SK-N-SH treated with all-trans-retinoic acid at 6 μM for 48 hours (cell line): Measurements from ENCODE around the gene IGSF22.

Experiments
- ARNTL ChIP-seq: fragments of 450-650 bp; formaldehyde crosslinking; IDR thresholded peaks from 2 replicates; pipeline ENCODE4 v1.5.0; 2020; ENCODE audit warnings: low read depth, mild to moderate bottlenecking, moderate library complexity, borderline replicate concordance
- BACH2 ChIP-seq: fragments of 250-450 bp; sonication (Bioruptor Pico); IDR thresholded peaks from 2 replicates; pipeline ENCODE4 v1.9.0; 2021; ENCODE audit warnings: mild to moderate bottlenecking, borderline replicate concordance
- ESRRG ChIP-seq: fragments of 250-450 bp; sonication (Bioruptor Pico); IDR thresholded peaks from 2 replicates; pipeline ENCODE4 v1.6.1; 2021; ENCODE audit warnings: mild to moderate bottlenecking
- GLIS3 ChIP-seq: fragments of 250-450 bp; sonication (Bioruptor Pico); IDR thresholded peaks from 2 replicates; pipeline ENCODE4 v1.5.0; 2020; ENCODE audit warnings: mild to moderate bottlenecking, moderate library complexity
- ISL1 ChIP-seq: fragments of 250-450 bp; sonication (Bioruptor Pico); IDR thresholded peaks from 2 replicates; pipeline ENCODE4 v2.1.2; 2022; ENCODE audit warnings: mild to moderate bottlenecking, moderate library complexity
- RARB ChIP-seq: fragments of 250-450 bp; sonication (Bioruptor Pico); IDR thresholded peaks from 2 replicates; pipeline ENCODE4 v1.8.0; 2021; ENCODE audit warnings: mild to moderate bottlenecking, moderate library complexity
- TOX ChIP-seq: fragments of 250-450 bp; sonication (Bioruptor Pico); IDR thresholded peaks from 2 replicates; pipeline ENCODE4 v1.8.0; 2021; ENCODE audit warnings: mild to moderate bottlenecking, moderate library complexity, borderline replicate concordance
- ZFP3 ChIP-seq: fragments of 250-450 bp; sonication (Bioruptor Pico); IDR thresholded peaks from 2 replicates; pipeline ENCODE4 v1.5.0; 2020; ENCODE audit warnings: mild to moderate bottlenecking, moderate library complexity
- ZFP30 ChIP-seq: fragments of 450-650 bp; formaldehyde crosslinking; IDR thresholded peaks from 2 replicates; pipeline ENCODE4 v1.5.0; 2022; ENCODE audit warnings: mild to moderate bottlenecking, moderate library complexity
- ZNF565 ChIP-seq: fragments of 450-650 bp; formaldehyde crosslinking; conservative IDR thresholded peaks from 2 replicates; pipeline ENCODE4 v1.5.0; 2020; ENCODE audit warnings: low read depth, mild to moderate bottlenecking, moderate library complexity
- TF ChIP-seq, protein P1 (sequence below): fragments of 250-450 bp; sonication (Bioruptor Pico); IDR thresholded peaks from 2 replicates; pipeline ENCODE4 v1.5.1; 2020; ENCODE audit warnings: low read depth, mild to moderate bottlenecking, moderate library complexity
- TF ChIP-seq, protein P2 (sequence below): fragments of 250-450 bp; sonication (Bioruptor Pico); IDR thresholded peaks from 2 replicates; pipeline ENCODE4 v1.8.0; 2020; ENCODE audit warnings: mild to moderate bottlenecking, moderate library complexity, borderline replicate concordance
- TF ChIP-seq, protein P3 (sequence below): fragments of 250-450 bp; sonication (Bioruptor Pico); IDR thresholded peaks from 2 replicates; pipeline ENCODE4 v1.5.1; 2021; ENCODE audit warnings: mild to moderate bottlenecking, moderate library complexity
- TF ChIP-seq, protein P4 (sequence below): fragments of 250-450 bp; sonication (Bioruptor Pico); IDR thresholded peaks from 2 replicates; pipeline ENCODE4 v1.5.0; 2020; ENCODE audit warnings: mild to moderate bottlenecking, moderate library complexity

DNA sequence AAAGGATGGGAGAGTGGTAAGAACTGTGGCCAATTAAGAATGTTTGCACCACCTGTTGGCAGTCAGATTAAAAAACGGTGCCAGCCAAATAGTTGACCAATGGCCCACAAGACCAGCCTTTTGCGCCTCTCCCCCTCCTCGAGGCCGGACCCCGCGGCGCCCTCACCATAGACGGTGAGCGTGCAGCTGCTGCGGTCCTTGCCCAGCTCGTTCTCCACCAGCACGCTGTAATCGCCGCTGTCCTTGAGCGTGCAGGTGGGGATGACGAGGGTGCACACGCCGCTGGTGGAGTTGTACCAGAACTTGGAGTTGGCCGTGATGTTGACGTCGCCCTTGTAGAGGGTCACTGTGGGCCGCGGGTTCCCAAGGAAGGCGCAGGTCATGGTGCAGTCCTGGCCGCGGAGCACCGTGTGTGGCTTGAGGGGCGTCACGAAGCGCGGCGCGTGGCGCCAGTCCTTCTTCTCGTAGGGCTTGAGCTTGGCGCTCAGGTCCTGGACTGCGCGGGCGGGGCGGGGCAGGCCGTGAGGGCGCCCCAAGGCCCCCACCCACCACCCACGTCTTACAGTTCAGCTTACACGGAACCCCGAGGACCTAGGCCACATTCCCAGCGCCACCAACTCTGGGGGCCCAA lies 20.2 kb downstream of the IGSF22 start:
- TF ChIP-seq ARNTL (CRISPR knock-in tag) (no peak), ZFP3 (CRISPR knock-in tag) (no peak), ESRRG (CRISPR knock-in tag) (no peak), ZNF565 (CRISPR knock-in tag) (no peak), ZFP30 (CRISPR knock-in tag) (no peak), GLIS3 (CRISPR knock-in tag) (no peak), ISL1 (CRISPR knock-in tag) (no peak), TOX (no peak), BACH2 (CRISPR knock-in tag) (no peak), RARB (CRISPR knock-in tag) (no peak)
- TF ChIP-seq, protein P1, sequence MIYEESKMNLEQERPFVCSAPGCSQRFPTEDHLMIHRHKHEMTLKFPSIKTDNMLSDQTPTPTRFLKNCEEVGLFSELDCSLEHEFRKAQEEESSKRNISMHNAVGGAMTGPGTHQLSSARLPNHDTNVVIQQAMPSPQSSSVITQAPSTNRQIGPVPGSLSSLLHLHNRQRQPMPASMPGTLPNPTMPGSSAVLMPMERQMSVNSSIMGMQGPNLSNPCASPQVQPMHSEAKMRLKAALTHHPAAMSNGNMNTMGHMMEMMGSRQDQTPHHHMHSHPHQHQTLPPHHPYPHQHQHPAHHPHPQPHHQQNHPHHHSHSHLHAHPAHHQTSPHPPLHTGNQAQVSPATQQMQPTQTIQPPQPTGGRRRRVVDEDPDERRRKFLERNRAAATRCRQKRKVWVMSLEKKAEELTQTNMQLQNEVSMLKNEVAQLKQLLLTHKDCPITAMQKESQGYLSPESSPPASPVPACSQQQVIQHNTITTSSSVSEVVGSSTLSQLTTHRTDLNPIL (CRISPR knock-in tag): no peak
- TF ChIP-seq, protein P2, sequence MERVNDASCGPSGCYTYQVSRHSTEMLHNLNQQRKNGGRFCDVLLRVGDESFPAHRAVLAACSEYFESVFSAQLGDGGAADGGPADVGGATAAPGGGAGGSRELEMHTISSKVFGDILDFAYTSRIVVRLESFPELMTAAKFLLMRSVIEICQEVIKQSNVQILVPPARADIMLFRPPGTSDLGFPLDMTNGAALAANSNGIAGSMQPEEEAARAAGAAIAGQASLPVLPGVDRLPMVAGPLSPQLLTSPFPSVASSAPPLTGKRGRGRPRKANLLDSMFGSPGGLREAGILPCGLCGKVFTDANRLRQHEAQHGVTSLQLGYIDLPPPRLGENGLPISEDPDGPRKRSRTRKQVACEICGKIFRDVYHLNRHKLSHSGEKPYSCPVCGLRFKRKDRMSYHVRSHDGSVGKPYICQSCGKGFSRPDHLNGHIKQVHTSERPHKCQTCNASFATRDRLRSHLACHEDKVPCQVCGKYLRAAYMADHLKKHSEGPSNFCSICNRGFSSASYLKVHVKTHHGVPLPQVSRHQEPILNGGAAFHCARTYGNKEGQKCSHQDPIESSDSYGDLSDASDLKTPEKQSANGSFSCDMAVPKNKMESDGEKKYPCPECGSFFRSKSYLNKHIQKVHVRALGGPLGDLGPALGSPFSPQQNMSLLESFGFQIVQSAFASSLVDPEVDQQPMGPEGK: no peak
- TF ChIP-seq, protein P3, sequence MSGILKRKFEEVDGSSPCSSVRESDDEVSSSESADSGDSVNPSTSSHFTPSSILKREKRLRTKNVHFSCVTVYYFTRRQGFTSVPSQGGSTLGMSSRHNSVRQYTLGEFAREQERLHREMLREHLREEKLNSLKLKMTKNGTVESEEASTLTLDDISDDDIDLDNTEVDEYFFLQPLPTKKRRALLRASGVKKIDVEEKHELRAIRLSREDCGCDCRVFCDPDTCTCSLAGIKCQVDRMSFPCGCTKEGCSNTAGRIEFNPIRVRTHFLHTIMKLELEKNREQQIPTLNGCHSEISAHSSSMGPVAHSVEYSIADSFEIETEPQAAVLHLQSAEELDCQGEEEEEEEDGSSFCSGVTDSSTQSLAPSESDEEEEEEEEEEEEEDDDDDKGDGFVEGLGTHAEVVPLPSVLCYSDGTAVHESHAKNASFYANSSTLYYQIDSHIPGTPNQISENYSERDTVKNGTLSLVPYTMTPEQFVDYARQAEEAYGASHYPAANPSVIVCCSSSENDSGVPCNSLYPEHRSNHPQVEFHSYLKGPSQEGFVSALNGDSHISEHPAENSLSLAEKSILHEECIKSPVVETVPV (CRISPR knock-in tag): no peak
- TF ChIP-seq, protein P4, sequence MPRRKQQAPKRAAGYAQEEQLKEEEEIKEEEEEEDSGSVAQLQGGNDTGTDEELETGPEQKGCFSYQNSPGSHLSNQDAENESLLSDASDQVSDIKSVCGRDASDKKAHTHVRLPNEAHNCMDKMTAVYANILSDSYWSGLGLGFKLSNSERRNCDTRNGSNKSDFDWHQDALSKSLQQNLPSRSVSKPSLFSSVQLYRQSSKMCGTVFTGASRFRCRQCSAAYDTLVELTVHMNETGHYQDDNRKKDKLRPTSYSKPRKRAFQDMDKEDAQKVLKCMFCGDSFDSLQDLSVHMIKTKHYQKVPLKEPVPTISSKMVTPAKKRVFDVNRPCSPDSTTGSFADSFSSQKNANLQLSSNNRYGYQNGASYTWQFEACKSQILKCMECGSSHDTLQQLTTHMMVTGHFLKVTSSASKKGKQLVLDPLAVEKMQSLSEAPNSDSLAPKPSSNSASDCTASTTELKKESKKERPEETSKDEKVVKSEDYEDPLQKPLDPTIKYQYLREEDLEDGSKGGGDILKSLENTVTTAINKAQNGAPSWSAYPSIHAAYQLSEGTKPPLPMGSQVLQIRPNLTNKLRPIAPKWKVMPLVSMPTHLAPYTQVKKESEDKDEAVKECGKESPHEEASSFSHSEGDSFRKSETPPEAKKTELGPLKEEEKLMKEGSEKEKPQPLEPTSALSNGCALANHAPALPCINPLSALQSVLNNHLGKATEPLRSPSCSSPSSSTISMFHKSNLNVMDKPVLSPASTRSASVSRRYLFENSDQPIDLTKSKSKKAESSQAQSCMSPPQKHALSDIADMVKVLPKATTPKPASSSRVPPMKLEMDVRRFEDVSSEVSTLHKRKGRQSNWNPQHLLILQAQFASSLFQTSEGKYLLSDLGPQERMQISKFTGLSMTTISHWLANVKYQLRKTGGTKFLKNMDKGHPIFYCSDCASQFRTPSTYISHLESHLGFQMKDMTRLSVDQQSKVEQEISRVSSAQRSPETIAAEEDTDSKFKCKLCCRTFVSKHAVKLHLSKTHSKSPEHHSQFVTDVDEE: no peak
